ENCODE measurements around the gene SORBS1. TPM values are rescaled to one million over a fixed set of nuclear protein-coding genes. Genes with fewer than 3 reads are reported as not detected.

SORBS1 gene
- total and polyA plus RNA-seq, 2 donors (not counting 1 experiment from before 2014, with no cell fraction given) = 0.21 to 1.5 TPM

- Histone ChIP-seq H3K4me3 (ENCODE audit: control extremely low read depth in 1 of 5, extremely low read depth in 1 of 5, insufficient read depth in 1 of 5, low read depth in 2 of 5, low read length in 4 of 5) (no peak overlapping the region), H3K27me3 (replicated peaks in 1 of 4; ENCODE audit: control extremely low read depth in 1 of 4, control insufficient read depth in 3 of 4, insufficient read depth in 4 of 4, low read length in 3 of 4) (peaks cover 0 to 3% (median 0%) of the 10 kb centered on the region in 4 experiments), H3K9me3 (ENCODE audit: control extremely low read depth in 1 of 3, control insufficient read depth in 2 of 3, insufficient read depth in 1 of 3, low read length in 2 of 3) (no peaks in the 10 kb centered on the region), H3K36me3 (replicated peaks in 1 of 2; ENCODE audit: control extremely low read depth in 1 of 2, control insufficient read depth in 1 of 2, extremely low read depth in 1 of 2, insufficient read depth in 2 of 2, low read length in 1 of 2) (no peaks in the 10 kb centered on the region), H3K4me2 (replicated peaks; ENCODE audit: low read depth, low read length, poor library complexity, severe bottlenecking) (no peak overlapping the region), H3K9ac (ENCODE audit: low read length) (no peak overlapping the region), H3K27ac (ENCODE audit: low read length in 2 of 2) (no peak overlapping the region), H4K20me1 (ENCODE audit: control insufficient read depth, insufficient read depth, low read length, poor library complexity, severe bottlenecking) (no peaks in the 10 kb centered on the region), H3K4me1 (ENCODE audit: control insufficient read depth in 2 of 2, insufficient read depth in 2 of 2, low read length in 2 of 2) (no peaks in the 10 kb centered on the region), H2AFZ (ENCODE audit: insufficient read depth, low read depth, low read length, poor library complexity, severe bottlenecking) (no peak overlapping the region), H3K79me2 (ENCODE audit: control insufficient read depth, insufficient read depth, low read length) (no peaks in the 10 kb centered on the region)
- H3K9me3 Mint-ChIP-seq (ENCODE audit: insufficient read depth) = no peaks in the 10 kb centered on the region
- WGBS (ENCODE audit: insufficient coverage) = 100% methylated on average over 1 of the region's 7 CpGs
- TF ChIP-seq EZH2 (IDR thresholded peaks at IDR 0.05; ENCODE audit: borderline replicate concordance, insufficient read depth, low read depth, low read length, poor library complexity, severe bottlenecking) = no peak
- no peak for TF ChIP-seq CTCF (IDR thresholded peaks at IDR 0.05)
- H3K27ac Mint-ChIP-seq = no peak overlapping the region
- no peak overlapping the region for H3K4me3 Mint-ChIP-seq
- CTCF ChIA-PET = interaction anchor here (1.2 kb wide), 1 partner anchor 44 kb away, joined by 3 read pairs; no protein-coding TSS in a partner anchor
- no peak for DNase-seq
- no peaks in the 10 kb centered on the region for H3K4me1 Mint-ChIP-seq
- POLR2A ChIA-PET = no interaction called here
- H3K27me3 Mint-ChIP-seq = peaks cover 10% of the 10 kb centered on the region
- ATAC-seq (ENCODE audit: low read depth) = no peak
- intact Hi-C loops (cut with micrococcal nuclease) = no loop called here
Measured at GRCh38 chr10:95474228-95475002, 86.8 kb downstream of the SORBS1 start.

DNA sequence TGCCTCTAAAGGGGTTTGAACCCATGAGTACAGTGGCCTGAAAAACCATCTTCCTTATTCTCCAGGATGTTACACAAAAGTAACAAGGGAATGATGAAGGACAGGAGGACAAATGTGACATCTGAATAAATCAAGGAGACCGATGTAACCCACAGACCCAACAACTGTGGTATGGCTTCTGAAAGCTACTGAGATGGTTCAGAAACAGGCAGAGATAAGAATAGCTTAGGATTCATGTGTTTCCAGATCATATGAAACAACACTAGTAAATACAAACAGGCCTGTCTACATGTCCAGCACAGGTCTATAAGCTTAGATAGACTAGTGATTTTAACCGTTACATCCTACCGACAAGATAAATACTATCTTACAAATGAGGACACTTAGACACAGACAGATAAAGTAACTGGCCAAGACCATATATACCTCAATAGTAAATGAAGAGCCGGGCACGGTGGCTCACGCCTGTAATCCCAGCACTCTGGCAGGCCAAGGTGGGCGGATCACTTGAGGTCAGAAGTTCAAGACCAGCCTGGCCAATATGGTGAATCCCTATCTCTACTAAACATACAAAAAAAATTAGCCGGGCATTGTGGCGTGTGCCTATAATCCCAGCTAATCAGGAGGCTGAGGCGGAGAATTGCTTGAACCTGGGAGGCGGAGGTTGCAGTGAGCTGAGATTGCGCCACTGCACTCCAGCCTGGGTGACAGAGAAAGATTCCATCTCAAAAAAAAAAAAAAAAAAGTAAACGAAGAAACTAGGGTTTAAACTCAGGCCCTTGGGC is 88.7 kb downstream of the SORBS1 start:
- Histone ChIP-seq H3K36me3 (replicated peaks in 1 of 2; ENCODE audit: control extremely low read depth in 1 of 2, control insufficient read depth in 1 of 2, extremely low read depth in 1 of 2, insufficient read depth in 2 of 2, low read length in 1 of 2) (no peaks in the 10 kb centered on the region), H3K9me3 (ENCODE audit: control extremely low read depth in 1 of 3, control insufficient read depth in 2 of 3, insufficient read depth in 1 of 3, low read length in 2 of 3) (no peaks in the 10 kb centered on the region), H3K4me2 (replicated peaks; ENCODE audit: low read depth, low read length, poor library complexity, severe bottlenecking) (no peak overlapping the region), H3K27ac (ENCODE audit: low read length in 2 of 2) (no peak overlapping the region), H3K4me3 (ENCODE audit: control extremely low read depth in 1 of 5, extremely low read depth in 1 of 5, insufficient read depth in 1 of 5, low read depth in 2 of 5, low read length in 4 of 5) (no peak overlapping the region), H3K27me3 (replicated peaks in 1 of 4; ENCODE audit: control extremely low read depth in 1 of 4, control insufficient read depth in 3 of 4, insufficient read depth in 4 of 4, low read length in 3 of 4) (peaks cover 0 to 4% (median 1%) of the 10 kb centered on the region in 4 experiments), H4K20me1 (ENCODE audit: control insufficient read depth, insufficient read depth, low read length, poor library complexity, severe bottlenecking) (no peaks in the 10 kb centered on the region), H2AFZ (ENCODE audit: insufficient read depth, low read depth, low read length, poor library complexity, severe bottlenecking) (no peak overlapping the region), H3K9ac (ENCODE audit: low read length) (no peak overlapping the region), H3K4me1 (ENCODE audit: control insufficient read depth in 2 of 2, insufficient read depth in 2 of 2, low read length in 2 of 2) (no peaks in the 10 kb centered on the region), H3K79me2 (ENCODE audit: control insufficient read depth, insufficient read depth, low read length) (no peaks in the 10 kb centered on the region)
- no peak overlapping the region for H3K27ac Mint-ChIP-seq
- ATAC-seq (ENCODE audit: low read depth) (no peak), DNase-seq (no peak)
- no peak for TF ChIP-seq CTCF (IDR thresholded peaks at IDR 0.05)
- no peak for TF ChIP-seq EZH2 (IDR thresholded peaks at IDR 0.05; ENCODE audit: borderline replicate concordance, insufficient read depth, low read depth, low read length, poor library complexity, severe bottlenecking)
- no peak overlapping the region for H3K4me3 Mint-ChIP-seq
- H3K9me3 Mint-ChIP-seq (ENCODE audit: insufficient read depth) = no peaks in the 10 kb centered on the region
- peaks cover 20% of the 10 kb centered on the region for H3K27me3 Mint-ChIP-seq
- 88% methylated on average over 6 of the region's 13 CpGs for WGBS (ENCODE audit: insufficient coverage)
- POLR2A ChIA-PET = no interaction called here
- H3K4me1 Mint-ChIP-seq = no peaks in the 10 kb centered on the region
- intact Hi-C loops (cut with micrococcal nuclease) = no loop called here
- CTCF ChIA-PET = no interaction called here
